HG02759 (cell line): ENCODE results near the gene PEX26.
"Not testable (repeated sequence)": the region's sequence is repeated elsewhere in the genome, so short reads cannot be mapped to it uniquely, and the experiment has no call there.

Experiments
- ATAC-seq: cut with Tn5 transposase; IDR thresholded peaks from one replicate; pipeline ENCODE4 v1.9.1; 2021; ENCODE audit warnings: mild to moderate bottlenecking, moderate library complexity; ENCODE audit not compliant: unreplicated experiment

The PEX26 gene

GRCh38 chr22:18056161-18056666 lies 21.6 kb upstream of the PEX26 start:
- ATAC-seq, result peak; percentile 18

GRCh38 chr22:18056807-18057474 lies 20.8 kb upstream of the PEX26 start:
- ATAC-seq, result peak; percentile 68

GRCh38 chr22:18057568-18058209 lies 20.1 kb upstream of the PEX26 start:
- ATAC-seq, result no peak

GRCh38 chr22:18058371-18059093 lies 19.3 kb upstream of the PEX26 start:
- no peak for ATAC-seq

GRCh38 chr22:18059094-18059417 lies 18.7 kb upstream of the PEX26 start:
- no peak for ATAC-seq

GRCh38 chr22:18059473-18059872 lies 18.3 kb upstream of the PEX26 start:
- no peak for ATAC-seq

GRCh38 chr22:18059991-18060390 lies 17.8 kb upstream of the PEX26 start:
- ATAC-seq, result no peak

GRCh38 chr22:18060646-18061620 lies 16.9 kb upstream of the PEX26 start:
- peak; percentile 34 for ATAC-seq

- no peak for ATAC-seq
Observed at GRCh38 chr22:18062421-18062820, 15.4 kb upstream of the PEX26 start.

- ATAC-seq, result no peak
Observed at GRCh38 chr22:18063306-18063705, 14.5 kb upstream of the PEX26 start.

- not testable (repeated sequence) for ATAC-seq
Observed at GRCh38 chr22:18063715-18064114, 14.1 kb upstream of the PEX26 start.

- ATAC-seq, result no peak
Observed at GRCh38 chr22:18064636-18065035, 13.2 kb upstream of the PEX26 start.

- no peak for ATAC-seq
Observed at GRCh38 chr22:18065256-18065655, 12.5 kb upstream of the PEX26 start.

- no peak for ATAC-seq
Observed at GRCh38 chr22:18066181-18066859, 11.5 kb upstream of the PEX26 start.

GRCh38 chr22:18067121-18067520 lies 10.7 kb upstream of the PEX26 start:
- ATAC-seq, result no peak

- ATAC-seq, result no peak
Observed at GRCh38 chr22:18067548-18068341, 10.0 kb upstream of the PEX26 start.

- ATAC-seq, result no peak
Observed at GRCh38 chr22:18068381-18068988, 9.3 kb upstream of the PEX26 start.

- ATAC-seq, result no peak
Observed at GRCh38 chr22:18069041-18069440, 8.7 kb upstream of the PEX26 start.

- ATAC-seq, result no peak
Observed at GRCh38 chr22:18070041-18070440, 7.7 kb upstream of the PEX26 start.
